ENCODE results near the gene MTMR6.

- TF ChIP-seq CTCF (conservative IDR thresholded peaks at IDR 0.05) (no peak), EZH2 (IDR thresholded peaks at IDR 0.05; ENCODE audit: low read depth) (no peak)
Measured at GRCh38 chr13:25210842-25211569, 76.3 kb downstream of the MTMR6 start.
